VCaP (cell line): ENCODE data around the gene GALNT13.

Experiments
- H3K27ac ChIP-seq: fragments of 450-650 bp; 2 replicates; pipeline ENCODE4 v1.5.1; 2017
- CTCF ChIP-seq: fragments of 450-650 bp; conservative IDR thresholded peaks from 2 replicates; pipeline ENCODE4 v1.5.1; 2017; ENCODE audit warnings: mild to moderate bottlenecking, moderate library complexity

GALNT13 gene

GRCh38 chr2:153870308-153870707, 1.4 kb upstream of the GALNT13 start:
- no peak overlapping the region for H3K27ac ChIP-seq
- TF ChIP-seq CTCF = peak; percentile 64

DNA sequence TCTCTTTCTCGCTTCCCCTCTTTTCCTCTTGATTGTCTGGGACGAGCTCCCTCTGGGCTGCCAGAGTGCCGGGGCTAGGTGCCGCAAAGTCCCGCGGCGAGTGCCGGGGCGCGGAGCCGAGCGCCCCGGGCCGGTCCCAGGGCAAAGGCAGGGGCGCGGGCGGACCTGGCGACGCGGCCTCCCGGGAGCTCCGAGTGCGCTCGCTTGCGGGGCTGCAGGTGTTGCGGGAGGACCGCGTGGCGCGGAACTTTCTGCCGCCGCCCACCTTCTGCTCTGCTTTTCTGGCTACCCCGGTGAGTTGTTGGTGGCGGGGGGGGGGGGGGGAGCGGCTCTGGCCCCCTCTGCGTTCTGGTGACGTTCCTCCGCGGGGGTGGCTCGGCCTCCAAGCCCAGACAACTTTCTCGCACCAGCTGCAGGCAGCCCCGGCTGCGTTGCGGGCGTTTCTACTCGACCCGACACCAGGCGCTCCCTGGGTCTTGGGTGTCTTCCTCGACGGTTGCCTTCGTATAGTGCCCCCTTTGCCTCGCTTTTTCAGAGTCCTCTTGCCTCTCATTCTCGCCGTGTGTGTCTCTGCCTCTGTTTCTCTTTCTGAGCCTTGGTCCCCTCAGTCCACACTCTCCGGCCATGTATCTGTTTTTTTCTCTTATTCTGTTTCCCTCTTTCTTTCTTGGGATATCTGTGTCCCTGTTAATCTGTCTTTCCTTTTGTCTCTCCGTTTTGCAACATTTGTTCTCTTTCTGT, 759 bp downstream of the GALNT13 start:
- no peak overlapping the region for H3K27ac ChIP-seq

GRCh38 chr2:153873052-153874048, 1.6 kb downstream of the GALNT13 start:
- H3K27ac ChIP-seq = no peak overlapping the region
- no peak for TF ChIP-seq CTCF

More for the DNA sequence above, 759 bp downstream of the GALNT13 start:
- no peak for TF ChIP-seq CTCF

DNA sequence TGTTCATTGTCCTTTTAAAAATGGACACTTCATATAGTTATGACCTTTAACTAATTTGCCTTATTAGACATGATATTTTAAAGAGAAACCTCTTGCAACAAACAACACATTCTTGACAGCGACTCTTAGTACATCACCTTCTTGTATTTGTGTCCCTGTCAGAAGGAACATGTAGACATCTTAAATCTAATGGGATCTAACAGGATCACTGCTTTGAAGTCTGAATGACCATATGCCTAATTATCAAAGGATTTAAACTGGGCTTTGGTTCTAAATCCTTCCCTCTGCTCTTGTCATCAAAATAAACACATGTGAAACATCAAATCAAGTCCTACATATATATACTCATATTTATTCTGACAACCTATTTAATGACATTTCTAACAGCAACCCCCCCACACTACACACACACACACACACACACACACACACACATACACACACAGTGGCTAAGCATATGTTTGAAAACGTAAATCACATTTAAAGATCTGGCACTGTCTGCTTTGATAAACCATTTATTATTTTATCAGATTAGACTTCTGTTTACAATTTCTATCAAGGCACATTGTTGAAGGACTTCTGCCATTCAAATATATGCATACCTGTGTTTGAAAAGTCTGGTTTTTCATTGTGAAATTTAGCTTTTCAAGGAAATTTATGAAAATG, 4.2 kb downstream of the GALNT13 start:
- no peak overlapping the region for H3K27ac ChIP-seq
- TF ChIP-seq CTCF = no peak

DNA sequence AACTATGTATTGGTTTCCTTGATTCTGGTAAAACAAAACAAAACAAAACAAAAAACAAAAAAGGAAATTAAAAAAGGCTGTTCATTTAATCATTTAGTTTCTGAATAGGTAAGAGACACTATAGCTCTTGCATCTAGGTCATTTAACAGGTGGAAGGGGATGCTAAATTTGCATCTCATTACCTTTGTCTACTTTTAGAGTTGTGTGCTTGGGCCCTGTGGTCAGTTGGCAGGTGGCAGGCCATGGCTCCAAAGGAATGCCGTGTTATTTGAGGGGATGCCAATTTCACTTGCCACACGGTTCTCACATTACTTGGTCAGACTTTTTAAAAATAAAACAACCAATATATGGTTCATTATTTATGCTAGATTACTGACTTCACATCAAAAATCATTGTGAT, 9.2 kb downstream of the GALNT13 start:
- TF ChIP-seq CTCF = no peak
- no peak overlapping the region for H3K27ac ChIP-seq

GRCh38 chr2:153886833-153887232, 15.1 kb downstream of the GALNT13 start:
- no peak for TF ChIP-seq CTCF
- H3K27ac ChIP-seq = no peak overlapping the region

DNA sequence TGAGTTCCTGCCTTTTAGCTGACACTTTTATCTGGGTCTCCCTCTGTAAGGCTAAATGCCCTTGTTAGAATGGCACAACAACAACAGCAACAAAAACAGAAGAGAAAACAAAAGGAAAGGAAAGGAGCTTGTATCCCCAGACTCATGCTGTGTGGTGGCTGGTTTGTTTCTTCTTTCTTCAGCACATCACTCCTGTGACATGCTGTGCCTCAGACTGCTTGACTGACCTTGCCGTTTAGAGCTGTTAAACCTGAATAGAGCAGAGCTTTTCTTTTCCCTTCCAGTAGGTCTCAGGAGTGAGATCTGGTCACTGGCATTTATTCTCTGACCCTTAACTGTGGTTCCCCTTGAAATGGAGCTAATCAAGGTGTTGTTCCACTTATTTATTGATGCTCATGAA, 18.9 kb downstream of the GALNT13 start:
- TF ChIP-seq CTCF = no peak
- no peak overlapping the region for H3K27ac ChIP-seq
